Esophagus muscularis mucosa (tissue), 4 donors: ENCODE measurements around the gene CNOT4. TPM values are rescaled to one million over a fixed set of nuclear protein-coding genes. Genes with fewer than 3 reads are reported as not detected.

ENCODE experiments used
- DNase-seq: peaks from one replicate; pipeline ENCODE4 v3.0.0-alpha.2; 2017; ENCODE audit errors: extremely low spot score
- H3K27ac ChIP-seq, 4 donors: fragments of 200-600 bp; sonication (generic); replicated peaks in 1 of 4; 1 replicate in 3 of 4; 2 replicates in 1 of 4; pipeline ENCODE4 v1.5.1; 2016 to 2019; ENCODE audit warnings: mild to moderate bottlenecking in 1 of 4
- H3K27me3 ChIP-seq, 4 donors: fragments of 200-600 bp; sonication (generic); one replicate each; pipeline versions ENCODE4 v1.5.1 to v1.6.0; 2016 to 2019
- H3K36me3 ChIP-seq, 4 donors: fragments of 200-600 bp; sonication (generic); one replicate each; pipeline ENCODE4 v1.5.1; 2016 to 2019
- H3K4me1 ChIP-seq, 4 donors: fragments of 200-600 bp; sonication (generic); one replicate each; pipeline ENCODE4 v1.5.1; 2016 to 2019
- H3K4me3 ChIP-seq, 4 donors: fragments of 200-600 bp; sonication (generic); 1 replicate in 2 of 4; 2 replicates in 2 of 4; pipeline ENCODE4 v1.5.1; 2016 to 2019; ENCODE audit warnings: mild to moderate bottlenecking in 4 of 4, moderate library complexity in 1 of 4
- H3K9me3 ChIP-seq, 4 donors: fragments of 200-600 bp; sonication (generic); 1 replicate in 3 of 4; 2 replicates in 1 of 4; pipeline ENCODE4 v1.5.1; 2016 to 2019
- CTCF ChIP-seq, 3 experiments: fragments of 200-600 bp in 2 of 3; fragments of 450-650 bp in 1 of 3; sonication (generic) in 2 of 3; IDR thresholded peaks; one replicate each; pipeline ENCODE4 v1.5.1; 2017 to 2019; ENCODE audit warnings: antibody characterized with exemption in 3 of 3, mild to moderate bottlenecking in 2 of 3, moderate library complexity in 1 of 3
- EP300 ChIP-seq: sonication (generic); formaldehyde crosslinking; IDR thresholded peaks from one replicate; pipeline ENCODE4 v1.6.1; 2017; ENCODE audit warnings: antibody characterized with exemption
- POLR2A ChIP-seq: fragments of 450-650 bp; IDR thresholded peaks from one replicate; pipeline ENCODE4 v1.6.1; 2017; ENCODE audit warnings: antibody characterized with exemption, moderate library complexity, mild to moderate bottlenecking, low read depth
- POLR2AphosphoS5 ChIP-seq, 2 donors: sonication (generic); formaldehyde crosslinking; IDR thresholded peaks; one replicate each; pipeline ENCODE4 v1.6.1; 2017; ENCODE audit warnings: antibody characterized with exemption in 2 of 2
- WGBS: methylation state at CpG from one replicate; pipeline ENCODE4 v1.1.5; 2018; 5-methylcytosine and 5-hydroxymethylcytosine counted together
- intact Hi-C: fragments of 100-400 bp; cut with DNase I; formaldehyde crosslinking; loops from one replicate; pipeline ENCODE4 v1.15.1; 2023
- total RNA-seq, 4 donors: library from RNA; depleted of rRNA; stranded (reverse); fragments of >200 nt; gene quantifications; one replicate each; pipeline versions ENCODE4 v1.1.0 to v1.2.1, GENCODE V29; 2016

Gene CNOT4
- total RNA-seq, 4 donors from 2014 or later, result 18.6 to 28.7 (median 26.4) TPM

DNA sequence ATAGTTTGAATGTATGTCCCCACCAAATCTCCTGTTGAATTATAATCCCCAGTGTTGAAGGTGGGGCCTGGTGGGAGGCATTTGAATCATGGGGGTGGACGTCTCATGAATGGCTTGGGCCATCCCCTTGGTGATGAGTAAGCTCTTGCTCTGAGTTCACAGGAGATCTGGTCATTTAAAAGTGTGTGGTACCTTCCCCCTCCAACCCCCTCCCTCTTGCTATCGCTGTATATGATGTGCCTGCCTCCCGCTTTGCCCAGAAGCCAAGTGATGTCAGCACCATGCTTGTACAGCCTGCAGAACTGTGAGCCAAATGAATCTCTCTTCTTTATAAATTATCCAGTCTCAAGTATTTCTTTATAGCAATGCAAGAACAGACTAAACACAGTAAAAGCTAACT is 103.0 kb downstream of the CNOT4 start:
- Histone ChIP-seq H3K4me1 (no peaks in the 10 kb centered on the region), H3K9me3 (no peaks in the 10 kb centered on the region), H3K36me3 (peaks cover 0 to 14% (median 6%) of the 10 kb centered on the region in 4 donors), H3K4me3 (no peak overlapping the region), H3K27me3 (no peaks in the 10 kb centered on the region), H3K27ac (no peak overlapping the region)
- 100% methylated on average over 3 of the region's 3 CpGs for WGBS
- intact Hi-C loops, result no loop called here
- TF ChIP-seq POLR2A, result no peak
- no peak for TF ChIP-seq CTCF (IDR thresholded peaks at IDR 0.05)
- TF ChIP-seq EP300, result no peak
- no peak for TF ChIP-seq POLR2AphosphoS5 (IDR thresholded peaks at IDR 0.05)
- no peak for DNase-seq

DNA sequence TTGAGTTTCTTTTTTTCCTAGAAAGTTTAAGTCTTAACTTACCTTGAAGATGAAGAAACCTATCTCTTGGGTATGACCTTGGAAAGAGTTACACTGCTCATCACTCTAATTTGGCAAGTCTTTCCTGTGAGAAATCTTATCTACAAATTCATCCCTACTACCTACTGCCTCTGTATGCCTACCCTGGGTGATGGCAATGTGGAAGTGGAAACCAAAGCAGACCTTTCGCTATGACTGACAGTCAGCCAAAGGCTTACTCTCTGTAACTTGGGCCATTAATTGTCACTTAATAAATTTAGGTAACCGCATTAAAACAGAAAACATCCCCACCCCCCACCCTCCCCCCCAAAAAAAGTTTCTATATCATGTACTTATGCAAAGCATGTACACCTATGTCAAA is 103.9 kb downstream of the CNOT4 start:
- WGBS, result 100% methylated on average over 2 of the region's 2 CpGs
- no peak overlapping the region for H3K27ac ChIP-seq
- H3K36me3 ChIP-seq, result peaks cover 0 to 14% (median 6%) of the 10 kb centered on the region in 4 donors
- no peaks in the 10 kb centered on the region for H3K9me3 ChIP-seq
- no peaks in the 10 kb centered on the region for H3K4me1 ChIP-seq
- H3K4me3 ChIP-seq, result no peak overlapping the region
- intact Hi-C loops, result no loop called here
- H3K27me3 ChIP-seq, result no peaks in the 10 kb centered on the region
- no peak for DNase-seq
- TF ChIP-seq POLR2AphosphoS5 (IDR thresholded peaks at IDR 0.05) (no peak), POLR2A (no peak), CTCF (IDR thresholded peaks at IDR 0.05) (no peak), EP300 (no peak)

DNA sequence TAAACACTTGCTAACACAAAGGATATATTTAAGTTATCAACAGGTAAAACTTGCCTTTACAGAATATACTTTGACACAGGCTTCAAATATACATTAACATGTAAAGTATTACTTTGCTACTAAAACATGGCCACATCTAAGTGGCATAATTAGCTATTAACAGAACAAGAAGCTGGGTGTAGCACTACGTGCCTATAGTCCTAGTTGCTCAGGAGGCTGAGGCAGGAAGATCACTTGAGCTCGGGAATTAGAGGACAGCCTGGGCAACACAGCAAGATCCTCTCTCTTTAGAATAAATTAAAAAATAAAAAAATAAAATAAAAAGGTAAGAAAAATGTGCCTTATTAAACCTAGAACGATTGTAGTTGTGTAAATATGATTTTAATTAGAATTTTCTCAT is 106.6 kb downstream of the CNOT4 start:
- Histone ChIP-seq H3K36me3 (peaks cover 0 to 14% (median 6%) of the 10 kb centered on the region in 4 donors), H3K4me1 (no peaks in the 10 kb centered on the region), H3K27ac (no peak overlapping the region), H3K9me3 (no peaks in the 10 kb centered on the region), H3K4me3 (no peak overlapping the region), H3K27me3 (no peaks in the 10 kb centered on the region)
- intact Hi-C loops, result no loop called here
- DNase-seq, result no peak
- 91% methylated on average over 3 of the region's 3 CpGs for WGBS
- no peak for TF ChIP-seq EP300
- no peak for TF ChIP-seq POLR2A
- TF ChIP-seq CTCF (IDR thresholded peaks at IDR 0.05), result no peak
- TF ChIP-seq POLR2AphosphoS5 (IDR thresholded peaks at IDR 0.05), result no peak

- H3K4me3 ChIP-seq, result no peak overlapping the region
- DNase-seq, result no peak
- H3K27ac ChIP-seq, result no peak overlapping the region
- H3K4me1 ChIP-seq, result no peaks in the 10 kb centered on the region
- TF ChIP-seq POLR2A (no peak), EP300 (no peak), CTCF (IDR thresholded peaks at IDR 0.05) (no peak), POLR2AphosphoS5 (IDR thresholded peaks at IDR 0.05) (no peak)
- intact Hi-C loops, result no loop called here
- no peaks in the 10 kb centered on the region for H3K9me3 ChIP-seq
- peaks cover 8 to 29% (median 16%) of the 10 kb centered on the region in 4 donors for H3K36me3 ChIP-seq
- no peaks in the 10 kb centered on the region for H3K27me3 ChIP-seq
Observed at GRCh38 chr7:135397689-135398088, 112.2 kb downstream of the CNOT4 start.

DNA sequence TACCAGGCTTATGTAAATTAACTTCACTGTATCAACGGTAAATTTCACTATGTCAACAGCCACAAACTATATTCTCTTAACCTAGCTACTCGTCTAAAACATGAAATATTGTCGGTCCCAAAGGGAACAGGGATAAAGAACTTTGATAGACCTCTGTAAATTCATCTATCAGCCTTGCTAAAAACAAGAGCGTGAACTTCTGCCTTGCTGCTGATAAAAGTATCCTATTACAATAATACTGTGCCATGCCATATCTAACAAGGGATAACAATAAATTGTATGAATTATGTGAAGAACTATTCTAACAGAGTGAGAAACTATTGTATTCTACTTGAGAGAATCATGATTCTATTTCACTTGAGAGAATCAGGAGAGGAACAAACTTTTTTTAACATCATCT is 117.2 kb downstream of the CNOT4 start:
- H3K9me3 ChIP-seq, result no peaks in the 10 kb centered on the region
- no peak for DNase-seq
- 95% methylated on average over 4 of the region's 4 CpGs for WGBS
- peaks cover 8 to 34% (median 16%) of the 10 kb centered on the region in 4 donors for H3K36me3 ChIP-seq
- no peak for TF ChIP-seq POLR2AphosphoS5 (IDR thresholded peaks at IDR 0.05)
- TF ChIP-seq CTCF (IDR thresholded peaks at IDR 0.05), result no peak
- TF ChIP-seq POLR2A, result no peak
- no peak for TF ChIP-seq EP300
- no peak overlapping the region for H3K27ac ChIP-seq
- H3K27me3 ChIP-seq, result no peaks in the 10 kb centered on the region
- intact Hi-C loops, result no loop called here
- no peak overlapping the region for H3K4me3 ChIP-seq
- peaks cover 0 to 8% (median 5%) of the 10 kb centered on the region in 4 donors for H3K4me1 ChIP-seq
